H1 (cell line): ENCODE results near the gene DIS3L.

ENCODE experiments used
- POLR2A ChIP-seq, 2 experiments: IDR thresholded peaks; 1 replicate in 1 of 2; 2 replicates in 1 of 2; pipeline ENCODE4 v1.6.1; 2011; ENCODE audit warnings: low read depth in 2 of 2, low read length in 2 of 2, mild to moderate bottlenecking in 2 of 2; ENCODE audit errors: control extremely low read depth in 1 of 2
- POLR2AphosphoS5 ChIP-seq: IDR thresholded peaks from 2 replicates; pipeline ENCODE4 v1.6.1; 2011; ENCODE audit warnings: low read depth, low read length
- RAD21 ChIP-seq, 2 experiments: IDR thresholded peaks in 1 of 2; conservative IDR thresholded peaks in 1 of 2; 2 replicates each; pipeline ENCODE4 v1.6.1; 2011; ENCODE audit warnings: low read depth in 2 of 2, low read length in 2 of 2, improper control_type of control experiment in 1 of 2, inconsistent platforms in 1 of 2, mild to moderate bottlenecking in 1 of 2, moderate library complexity in 1 of 2
- SIRT6 ChIP-seq: IDR thresholded peaks from one replicate; pipeline ENCODE4 v1.7.1; 2012; ENCODE audit warnings: low read length, inconsistent platforms
- TF ChIP-seq, protein P1 (sequence below), 3 experiments: IDR thresholded peaks; 1 replicate in 2 of 3; 2 replicates in 1 of 3; pipeline versions ENCODE4 v1.5.1 to v1.6.1; 2011; ENCODE audit warnings: low read length in 3 of 3, mild to moderate bottlenecking in 3 of 3, inconsistent platforms in 2 of 3, low read depth in 1 of 3, moderate library complexity in 1 of 3; ENCODE audit not compliant: insufficient read depth in 1 of 3; ENCODE audit errors: control extremely low read depth in 1 of 3

DNA sequence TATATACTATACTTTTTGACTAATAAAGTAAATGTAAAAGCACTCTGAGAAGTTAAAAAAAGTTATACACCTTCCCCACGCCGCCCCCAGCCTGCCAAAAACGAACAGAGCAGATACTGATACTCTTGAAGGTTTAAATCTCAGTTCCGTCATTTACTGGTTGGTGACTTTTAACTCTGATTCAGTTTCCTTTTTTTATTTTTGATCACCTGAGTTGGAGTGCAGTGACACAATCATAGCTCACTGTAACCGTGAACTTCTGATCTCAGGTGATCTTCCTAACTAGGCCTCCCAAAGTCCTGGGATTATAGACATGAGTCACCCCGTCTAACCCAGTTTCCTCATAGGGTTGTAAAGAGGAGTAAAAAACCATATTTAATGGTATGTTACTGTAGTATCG, 66.4 kb downstream of the DIS3L start:
- TF ChIP-seq, protein P1, sequence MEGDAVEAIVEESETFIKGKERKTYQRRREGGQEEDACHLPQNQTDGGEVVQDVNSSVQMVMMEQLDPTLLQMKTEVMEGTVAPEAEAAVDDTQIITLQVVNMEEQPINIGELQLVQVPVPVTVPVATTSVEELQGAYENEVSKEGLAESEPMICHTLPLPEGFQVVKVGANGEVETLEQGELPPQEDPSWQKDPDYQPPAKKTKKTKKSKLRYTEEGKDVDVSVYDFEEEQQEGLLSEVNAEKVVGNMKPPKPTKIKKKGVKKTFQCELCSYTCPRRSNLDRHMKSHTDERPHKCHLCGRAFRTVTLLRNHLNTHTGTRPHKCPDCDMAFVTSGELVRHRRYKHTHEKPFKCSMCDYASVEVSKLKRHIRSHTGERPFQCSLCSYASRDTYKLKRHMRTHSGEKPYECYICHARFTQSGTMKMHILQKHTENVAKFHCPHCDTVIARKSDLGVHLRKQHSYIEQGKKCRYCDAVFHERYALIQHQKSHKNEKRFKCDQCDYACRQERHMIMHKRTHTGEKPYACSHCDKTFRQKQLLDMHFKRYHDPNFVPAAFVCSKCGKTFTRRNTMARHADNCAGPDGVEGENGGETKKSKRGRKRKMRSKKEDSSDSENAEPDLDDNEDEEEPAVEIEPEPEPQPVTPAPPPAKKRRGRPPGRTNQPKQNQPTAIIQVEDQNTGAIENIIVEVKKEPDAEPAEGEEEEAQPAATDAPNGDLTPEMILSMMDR (IDR thresholded peaks at IDR 0.05; ENCODE audit: control extremely low read depth in 1 of 3, insufficient read depth in 1 of 3, low read depth in 1 of 3, low read length in 3 of 3): no peak
- TF ChIP-seq RAD21 (IDR thresholded peaks at IDR 0.05 in 1 of 2, conservative IDR thresholded peaks at IDR 0.05 in 1 of 2; ENCODE audit: low read depth in 2 of 2, low read length in 2 of 2) (no peak), POLR2A (IDR thresholded peaks at IDR 0.05; ENCODE audit: control extremely low read depth in 1 of 2, low read depth in 2 of 2, low read length in 2 of 2) (no peak), POLR2AphosphoS5 (no peak), SIRT6 (no peak)
